ENCODE data around the gene FBXO21. TPM values are rescaled to one million over a fixed set of nuclear protein-coding genes. Genes with fewer than 3 reads are reported as not detected.

Gene FBXO21
- total and polyA plus RNA-seq, 2 of the 13 experiments (the other 11 are each of a cell fraction or from before 2014, with no cell fraction given), result 15.6 to 32.5 TPM

DNA sequence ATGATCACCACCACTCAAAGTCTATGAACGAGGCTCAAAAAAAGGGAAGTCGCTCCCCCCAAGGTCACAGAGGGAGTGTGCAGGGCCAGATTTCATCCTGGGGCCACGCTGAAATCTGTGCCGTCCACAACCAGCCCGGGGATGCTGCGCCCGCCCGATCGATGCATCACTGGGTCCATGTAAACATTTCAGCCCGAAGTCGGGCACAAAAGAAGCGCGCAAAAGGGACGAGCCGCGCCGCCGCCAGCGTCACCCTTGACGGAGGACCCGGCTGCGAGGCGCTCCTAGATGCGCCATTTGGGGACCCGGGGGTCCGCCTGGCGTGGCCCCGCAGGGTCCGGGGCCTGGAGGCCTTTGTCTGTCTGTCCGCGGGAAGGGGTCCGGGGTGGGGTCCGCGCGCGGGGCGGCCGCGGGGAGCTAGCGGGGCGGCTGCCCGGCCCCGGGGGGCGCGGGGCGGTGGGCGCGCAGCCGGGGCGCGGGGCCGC lies 503 bp downstream of the FBXO21 start (continued):
- TF ChIP-seq, protein P1, sequence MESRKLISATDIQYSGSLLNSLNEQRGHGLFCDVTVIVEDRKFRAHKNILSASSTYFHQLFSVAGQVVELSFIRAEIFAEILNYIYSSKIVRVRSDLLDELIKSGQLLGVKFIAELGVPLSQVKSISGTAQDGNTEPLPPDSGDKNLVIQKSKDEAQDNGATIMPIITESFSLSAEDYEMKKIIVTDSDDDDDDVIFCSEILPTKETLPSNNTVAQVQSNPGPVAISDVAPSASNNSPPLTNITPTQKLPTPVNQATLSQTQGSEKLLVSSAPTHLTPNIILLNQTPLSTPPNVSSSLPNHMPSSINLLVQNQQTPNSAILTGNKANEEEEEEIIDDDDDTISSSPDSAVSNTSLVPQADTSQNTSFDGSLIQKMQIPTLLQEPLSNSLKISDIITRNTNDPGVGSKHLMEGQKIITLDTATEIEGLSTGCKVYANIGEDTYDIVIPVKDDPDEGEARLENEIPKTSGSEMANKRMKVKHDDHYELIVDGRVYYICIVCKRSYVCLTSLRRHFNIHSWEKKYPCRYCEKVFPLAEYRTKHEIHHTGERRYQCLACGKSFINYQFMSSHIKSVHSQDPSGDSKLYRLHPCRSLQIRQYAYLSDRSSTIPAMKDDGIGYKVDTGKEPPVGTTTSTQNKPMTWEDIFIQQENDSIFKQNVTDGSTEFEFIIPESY (CRISPR knock-in tag; IDR thresholded peaks at IDR 0.05), result no peak
- no peak for TF ChIP-seq KDM3A (CRISPR knock-in tag; IDR thresholded peaks at IDR 0.05; ENCODE audit: low read depth)
- no peak for TF ChIP-seq ZIK1 (CRISPR knock-in tag; IDR thresholded peaks at IDR 0.05; ENCODE audit: borderline replicate concordance, low read depth)
- TF ChIP-seq SP140L (CRISPR knock-in tag; IDR thresholded peaks at IDR 0.05; ENCODE audit: borderline replicate concordance), result no peak
- peak; percentile 92 for TF ChIP-seq ONECUT2 (CRISPR knock-in tag; IDR thresholded peaks at IDR 0.05)
- no peak for TF ChIP-seq HHEX (CRISPR knock-in tag; IDR thresholded peaks at IDR 0.05)
- TF ChIP-seq PHB2 (IDR thresholded peaks at IDR 0.05; ENCODE audit: partially characterized antibody), result no peak
- TF ChIP-seq, protein P2, sequence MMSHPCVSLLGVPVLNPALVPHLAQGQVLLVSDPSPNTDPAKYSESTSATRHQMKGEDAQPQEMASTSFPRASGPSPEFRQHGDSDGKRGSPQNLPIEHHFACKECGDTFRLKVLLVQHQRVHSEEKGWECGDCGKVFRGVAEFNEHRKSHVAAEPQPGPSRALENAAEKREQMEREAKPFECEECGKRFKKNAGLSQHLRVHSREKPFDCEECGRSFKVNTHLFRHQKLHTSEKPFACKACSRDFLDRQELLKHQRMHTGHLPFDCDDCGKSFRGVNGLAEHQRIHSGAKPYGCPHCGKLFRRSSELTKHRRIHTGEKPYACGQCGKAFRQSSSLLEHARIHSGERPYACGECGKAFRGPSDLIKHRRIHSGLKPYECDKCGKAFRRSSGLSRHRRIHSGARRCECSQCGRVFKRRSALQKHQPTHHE (CRISPR knock-in tag; IDR thresholded peaks at IDR 0.05; ENCODE audit: borderline replicate concordance), result no peak
- TF ChIP-seq TMF1 (CRISPR knock-in tag; IDR thresholded peaks at IDR 0.05; ENCODE audit: low read depth), result no peak
- TF ChIP-seq, protein P3, sequence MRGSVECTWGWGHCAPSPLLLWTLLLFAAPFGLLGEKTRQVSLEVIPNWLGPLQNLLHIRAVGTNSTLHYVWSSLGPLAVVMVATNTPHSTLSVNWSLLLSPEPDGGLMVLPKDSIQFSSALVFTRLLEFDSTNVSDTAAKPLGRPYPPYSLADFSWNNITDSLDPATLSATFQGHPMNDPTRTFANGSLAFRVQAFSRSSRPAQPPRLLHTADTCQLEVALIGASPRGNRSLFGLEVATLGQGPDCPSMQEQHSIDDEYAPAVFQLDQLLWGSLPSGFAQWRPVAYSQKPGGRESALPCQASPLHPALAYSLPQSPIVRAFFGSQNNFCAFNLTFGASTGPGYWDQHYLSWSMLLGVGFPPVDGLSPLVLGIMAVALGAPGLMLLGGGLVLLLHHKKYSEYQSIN (CRISPR knock-in tag; IDR thresholded peaks at IDR 0.05; ENCODE audit: borderline replicate concordance), result no peak
- no peak for TF ChIP-seq ZBTB21 (CRISPR knock-in tag; IDR thresholded peaks at IDR 0.05)
- TF ChIP-seq ZNF766 (CRISPR knock-in tag; IDR thresholded peaks at IDR 0.05; ENCODE audit: borderline replicate concordance), result 0 out of 2 replicates have a peak, but pooled peaks have one; percentile 5
- TF ChIP-seq NCOA1 (CRISPR knock-in tag; IDR thresholded peaks at IDR 0.05), result no peak
- TF ChIP-seq, protein P4, sequence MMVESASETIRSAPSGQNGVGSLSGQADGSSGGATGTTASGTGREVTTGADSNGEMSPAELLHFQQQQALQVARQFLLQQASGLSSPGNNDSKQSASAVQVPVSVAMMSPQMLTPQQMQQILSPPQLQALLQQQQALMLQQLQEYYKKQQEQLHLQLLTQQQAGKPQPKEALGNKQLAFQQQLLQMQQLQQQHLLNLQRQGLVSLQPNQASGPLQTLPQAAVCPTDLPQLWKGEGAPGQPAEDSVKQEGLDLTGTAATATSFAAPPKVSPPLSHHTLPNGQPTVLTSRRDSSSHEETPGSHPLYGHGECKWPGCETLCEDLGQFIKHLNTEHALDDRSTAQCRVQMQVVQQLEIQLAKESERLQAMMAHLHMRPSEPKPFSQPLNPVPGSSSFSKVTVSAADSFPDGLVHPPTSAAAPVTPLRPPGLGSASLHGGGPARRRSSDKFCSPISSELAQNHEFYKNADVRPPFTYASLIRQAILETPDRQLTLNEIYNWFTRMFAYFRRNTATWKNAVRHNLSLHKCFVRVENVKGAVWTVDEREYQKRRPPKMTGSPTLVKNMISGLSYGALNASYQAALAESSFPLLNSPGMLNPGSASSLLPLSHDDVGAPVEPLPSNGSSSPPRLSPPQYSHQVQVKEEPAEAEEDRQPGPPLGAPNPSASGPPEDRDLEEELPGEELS (CRISPR knock-in tag; IDR thresholded peaks at IDR 0.05), result 0 out of 2 replicates have a peak, but pooled peaks have one; percentile 35
- TF ChIP-seq, protein P5, sequence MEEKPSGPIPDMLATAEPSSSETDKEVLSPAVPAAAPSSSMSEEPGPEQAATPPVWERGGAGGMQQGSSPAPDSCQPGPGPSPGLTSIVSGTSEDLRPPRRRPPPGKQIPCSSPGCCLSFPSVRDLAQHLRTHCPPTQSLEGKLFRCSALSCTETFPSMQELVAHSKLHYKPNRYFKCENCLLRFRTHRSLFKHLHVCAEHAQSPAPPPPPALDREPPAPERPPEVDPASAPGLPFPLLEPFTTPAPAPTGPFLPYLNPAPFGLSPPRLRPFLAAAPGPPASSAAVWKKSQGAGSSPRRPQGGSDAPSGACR (CRISPR knock-in tag; IDR thresholded peaks at IDR 0.05), result peak; percentile 37; the same call in 1 of the 2 replicates
- no peak for TF ChIP-seq EP300 (IDR thresholded peaks at IDR 0.05; ENCODE audit: low read depth in 2 of 2, low read length in 2 of 2)
- TF ChIP-seq EP300 (CRISPR knock-in tag; IDR thresholded peaks at IDR 0.05; ENCODE audit: borderline replicate concordance), result no peak
- TF ChIP-seq ZNF264 (CRISPR knock-in tag; IDR thresholded peaks at IDR 0.05), result 0 out of 2 replicates have a peak, but pooled peaks have one; percentile 36
- no peak for TF ChIP-seq PTBP1 (IDR thresholded peaks at IDR 0.05; ENCODE audit: low read depth, low read length, poor library complexity, severe bottlenecking)
- no peak for TF ChIP-seq RNF2 (conservative IDR thresholded peaks at IDR 0.05; ENCODE audit: low read depth)

All from HepG2 (cell line).